SK-N-SH treated with all-trans-retinoic acid at 6 μM for 48 hours (cell line): Measurements from ENCODE around the gene TANC1.

Experiments
- ATAC-seq: fragments of 200-7000 bp; cut with Tn5 transposase; 3 replicates; pipeline ENCODE4 v1.9.1; 2020; ENCODE audit warnings: mild to moderate bottlenecking, moderate library complexity
- ARNTL ChIP-seq: fragments of 450-650 bp; formaldehyde crosslinking; IDR thresholded peaks from 2 replicates; pipeline ENCODE4 v1.5.0; 2020; ENCODE audit warnings: low read depth, mild to moderate bottlenecking, moderate library complexity, borderline replicate concordance
- BACH2 ChIP-seq: fragments of 250-450 bp; sonication (Bioruptor Pico); IDR thresholded peaks from 2 replicates; pipeline ENCODE4 v1.9.0; 2021; ENCODE audit warnings: mild to moderate bottlenecking, borderline replicate concordance
- CSDC2 ChIP-seq: fragments of 250-450 bp; sonication (Bioruptor Pico); IDR thresholded peaks from 2 replicates; pipeline ENCODE4 v1.5.0; 2020; ENCODE audit warnings: mild to moderate bottlenecking, moderate library complexity
- CSRNP3 ChIP-seq: fragments of 250-450 bp; sonication (Bioruptor Pico); IDR thresholded peaks from 2 replicates; pipeline ENCODE4 v1.5.1; 2021; ENCODE audit warnings: mild to moderate bottlenecking, moderate library complexity
- ESRRG ChIP-seq: fragments of 250-450 bp; sonication (Bioruptor Pico); IDR thresholded peaks from 2 replicates; pipeline ENCODE4 v1.6.1; 2021; ENCODE audit warnings: mild to moderate bottlenecking
- GLIS3 ChIP-seq: fragments of 250-450 bp; sonication (Bioruptor Pico); IDR thresholded peaks from 2 replicates; pipeline ENCODE4 v1.5.0; 2020; ENCODE audit warnings: mild to moderate bottlenecking, moderate library complexity
- ISL1 ChIP-seq: fragments of 250-450 bp; sonication (Bioruptor Pico); IDR thresholded peaks from 2 replicates; pipeline ENCODE4 v2.1.2; 2022; ENCODE audit warnings: mild to moderate bottlenecking, moderate library complexity
- OSR1 ChIP-seq: fragments of 250-450 bp; sonication (Bioruptor Pico); IDR thresholded peaks from 2 replicates; pipeline ENCODE4 v1.8.0; 2022; ENCODE audit warnings: moderate library complexity, mild to moderate bottlenecking, inconsistent platforms
- PATZ1 ChIP-seq: fragments of 250-450 bp; sonication (Bioruptor Pico); IDR thresholded peaks from 2 replicates; pipeline ENCODE4 v1.8.0; 2020; ENCODE audit warnings: mild to moderate bottlenecking, moderate library complexity, borderline replicate concordance
- POU6F1 ChIP-seq: fragments of 250-450 bp; sonication (Bioruptor Pico); IDR thresholded peaks from 2 replicates; pipeline ENCODE4 v1.8.0; 2021; ENCODE audit warnings: low read depth, mild to moderate bottlenecking, moderate library complexity, borderline replicate concordance
- PPARA ChIP-seq: fragments of 250-450 bp; sonication (Bioruptor Pico); IDR thresholded peaks from 2 replicates; pipeline ENCODE4 v1.5.0; 2020; ENCODE audit warnings: mild to moderate bottlenecking, borderline replicate concordance
- RARB ChIP-seq: fragments of 250-450 bp; sonication (Bioruptor Pico); IDR thresholded peaks from 2 replicates; pipeline ENCODE4 v1.8.0; 2021; ENCODE audit warnings: mild to moderate bottlenecking, moderate library complexity
- SNAI2 ChIP-seq: fragments of 250-450 bp; sonication (Bioruptor Pico); IDR thresholded peaks from 2 replicates; pipeline ENCODE4 v1.5.0; 2020; ENCODE audit warnings: mild to moderate bottlenecking, moderate library complexity
- TCF4 ChIP-seq: fragments of 250-450 bp; sonication (Bioruptor Pico); IDR thresholded peaks from 2 replicates; pipeline ENCODE4 v1.8.0; 2021; ENCODE audit warnings: mild to moderate bottlenecking, moderate library complexity, borderline replicate concordance
- TOX ChIP-seq: fragments of 250-450 bp; sonication (Bioruptor Pico); IDR thresholded peaks from 2 replicates; pipeline ENCODE4 v1.8.0; 2021; ENCODE audit warnings: mild to moderate bottlenecking, moderate library complexity, borderline replicate concordance
- TSHZ2 ChIP-seq: fragments of 250-450 bp; sonication (Bioruptor Pico); IDR thresholded peaks from 2 replicates; pipeline ENCODE4 v1.5.0; 2020; ENCODE audit warnings: mild to moderate bottlenecking, moderate library complexity
- ZFP3 ChIP-seq: fragments of 250-450 bp; sonication (Bioruptor Pico); IDR thresholded peaks from 2 replicates; pipeline ENCODE4 v1.5.0; 2020; ENCODE audit warnings: mild to moderate bottlenecking, moderate library complexity
- ZFP30 ChIP-seq: fragments of 450-650 bp; formaldehyde crosslinking; IDR thresholded peaks from 2 replicates; pipeline ENCODE4 v1.5.0; 2022; ENCODE audit warnings: mild to moderate bottlenecking, moderate library complexity
- ZNF565 ChIP-seq: fragments of 450-650 bp; formaldehyde crosslinking; conservative IDR thresholded peaks from 2 replicates; pipeline ENCODE4 v1.5.0; 2020; ENCODE audit warnings: low read depth, mild to moderate bottlenecking, moderate library complexity
- ZNF70 ChIP-seq: fragments of 450-650 bp; formaldehyde crosslinking; IDR thresholded peaks from 2 replicates; pipeline ENCODE4 v1.5.0; 2020; ENCODE audit warnings: mild to moderate bottlenecking, moderate library complexity
- ZNF8 ChIP-seq: fragments of 450-650 bp; formaldehyde crosslinking; IDR thresholded peaks from 2 replicates; pipeline ENCODE4 v1.5.0; 2020; ENCODE audit warnings: mild to moderate bottlenecking, moderate library complexity

The TANC1 gene

GRCh38 chr2:158969162-158969714 is 798 bp downstream of the TANC1 start:
- ATAC-seq = peak; percentile 6
- TF ChIP-seq CSDC2 (CRISPR knock-in tag) (no peak), PPARA (CRISPR knock-in tag) (no peak), BACH2 (CRISPR knock-in tag) (no peak), ZNF8 (CRISPR knock-in tag) (no peak), SNAI2 (CRISPR knock-in tag) (no peak), ZFP3 (CRISPR knock-in tag) (no peak), ZNF70 (no peak), TCF4 (CRISPR knock-in tag) (no peak), CSRNP3 (CRISPR knock-in tag) (no peak), ARNTL (no peak), OSR1 (CRISPR knock-in tag) (no peak), RARB (CRISPR knock-in tag) (no peak)

GRCh38 chr2:158969715-158970240 is 1.3 kb downstream of the TANC1 start:
- no peak for TF ChIP-seq ZFP3 (CRISPR knock-in tag)
- TF ChIP-seq TCF4 (CRISPR knock-in tag) = no peak
- TF ChIP-seq PATZ1 = no peak
- no peak for TF ChIP-seq ZNF8 (CRISPR knock-in tag)
- TF ChIP-seq TSHZ2 (CRISPR knock-in tag) = no peak
- TF ChIP-seq PPARA (CRISPR knock-in tag) = no peak
- no peak for TF ChIP-seq OSR1 (CRISPR knock-in tag)
- no peak for TF ChIP-seq BACH2 (CRISPR knock-in tag)
- TF ChIP-seq ESRRG (CRISPR knock-in tag) = no peak
- TF ChIP-seq SNAI2 (CRISPR knock-in tag) = no peak
- TF ChIP-seq POU6F1 = no peak
- TF ChIP-seq ZNF70 = no peak
- no peak for TF ChIP-seq CSDC2 (CRISPR knock-in tag)
- no peak for TF ChIP-seq RARB (CRISPR knock-in tag)
- TF ChIP-seq GLIS3 (CRISPR knock-in tag) = no peak
- no peak for TF ChIP-seq ZNF565 (CRISPR knock-in tag)
- no peak for TF ChIP-seq ARNTL
- TF ChIP-seq ZFP30 (CRISPR knock-in tag) = no peak
- no peak for TF ChIP-seq TOX (CRISPR knock-in tag)
- TF ChIP-seq CSRNP3 (CRISPR knock-in tag) = no peak
- peak; percentile 13 for ATAC-seq

GRCh38 chr2:158970241-158970751 is 1.9 kb downstream of the TANC1 start:
- ATAC-seq = no peak; the same call in 2 of the 3 replicates
- TF ChIP-seq TCF4 (CRISPR knock-in tag) (no peak), ISL1 (CRISPR knock-in tag) (no peak), TOX (CRISPR knock-in tag) (no peak), ZNF70 (no peak), TSHZ2 (CRISPR knock-in tag) (no peak)
